K562 (cell line): ENCODE results near the gene MLLT6. TPM values are rescaled to one million over a fixed set of nuclear protein-coding genes. Genes with fewer than 3 reads are reported as not detected.
A peak's percentile ranks its signal among the peaks of the same experiment; 100 is the strongest.

Experiments
- CBX8 ChIP-seq: fragments of 200-600 bp; sonication (generic); IDR thresholded peaks from 2 replicates; pipeline ENCODE4 v1.6.1; 2012; ENCODE audit warnings: borderline replicate concordance, mixed run types, low read depth, mild to moderate bottlenecking, moderate library complexity, mixed read lengths, low read length, control low read depth, inconsistent platforms; ENCODE audit not compliant: poor library complexity, severe bottlenecking; ENCODE audit errors: extremely low read depth
- CTBP1 ChIP-seq: fragments of 450-650 bp; IDR thresholded peaks from 2 replicates; pipeline ENCODE4 v1.6.1; 2016; ENCODE audit warnings: borderline replicate concordance
- ELF4 ChIP-seq: fragments of 450-650 bp; formaldehyde crosslinking; IDR thresholded peaks from 2 replicates; pipeline ENCODE4 v1.4.0; 2022; ENCODE audit warnings: missing genetic modification characterization
- FOXA3 ChIP-seq, 2 experiments: fragments of 450-650 bp in 1 of 2; sonication (generic) in 1 of 2; formaldehyde crosslinking; IDR thresholded peaks in 1 of 2; conservative IDR thresholded peaks in 1 of 2; 2 replicates each; pipeline versions ENCODE4 v1.4.0 to v1.8.0; 2020 to 2022; ENCODE audit warnings: mild to moderate bottlenecking in 2 of 2, missing genetic modification reagents in 1 of 2
- GATAD2A ChIP-seq: fragments of 450-650 bp; IDR thresholded peaks from 2 replicates; pipeline ENCODE4 v1.6.1; 2017
- GTF2A2 ChIP-seq: IDR thresholded peaks from 2 replicates; pipeline ENCODE4 v1.6.1; 2016; ENCODE audit warnings: mild to moderate bottlenecking, missing genetic modification characterization, missing compliant biosample characterization
- HMBOX1 ChIP-seq: sonication (generic); IDR thresholded peaks from 2 replicates; pipeline ENCODE4 v1.6.1; 2016
- HSF4 ChIP-seq: fragments of 250-450 bp; sonication (Bioruptor Pico); IDR thresholded peaks from 2 replicates; pipeline ENCODE4 v2.1.2; 2022; ENCODE audit warnings: mild to moderate bottlenecking, moderate library complexity, borderline replicate concordance
- L3MBTL2 ChIP-seq: fragments of 450-650 bp; IDR thresholded peaks from 2 replicates; pipeline ENCODE4 v1.6.1; 2016; ENCODE audit warnings: mild to moderate bottlenecking, moderate library complexity
- MCM5 ChIP-seq: fragments of 450-650 bp; IDR thresholded peaks from 2 replicates; pipeline ENCODE4 v1.6.1; 2016; ENCODE audit warnings: low read depth
- NCOA1 ChIP-seq: fragments of 450-650 bp; IDR thresholded peaks from 2 replicates; pipeline ENCODE4 v1.6.1; 2016; ENCODE audit warnings: low read depth
- OTX1 ChIP-seq: fragments of 450-650 bp; formaldehyde crosslinking; IDR thresholded peaks from 2 replicates; pipeline ENCODE4 v1.4.0; 2022; ENCODE audit warnings: mild to moderate bottlenecking
- POLR2G ChIP-seq: fragments of 200-400 bp; formaldehyde crosslinking; IDR thresholded peaks from 2 replicates; pipeline ENCODE4 v1.6.1; 2017; ENCODE audit warnings: low read depth, mild to moderate bottlenecking, antibody characterized with exemption, low read length, moderate library complexity
- RBM39 ChIP-seq: fragments of 200-400 bp; formaldehyde crosslinking; optimal IDR thresholded peaks from 2 replicates; pipeline ENCODE3; 2018; ENCODE audit warnings: low read depth, low read length
- TARDBP ChIP-seq: fragments of 450-650 bp; IDR thresholded peaks from 2 replicates; pipeline ENCODE4 v1.6.1; 2016
- WHSC1 ChIP-seq: IDR thresholded peaks from one replicate; pipeline ENCODE4 v1.6.1; 2012; ENCODE audit warnings: low read length, control low read depth, inconsistent platforms
- ZC3H8 ChIP-seq: fragments of 450-650 bp; IDR thresholded peaks from 2 replicates; pipeline ENCODE4 v1.6.1; 2017
- ZNF143 ChIP-seq: sonication (generic); formaldehyde crosslinking; IDR thresholded peaks from 2 replicates; pipeline ENCODE4 v1.9.0; 2022; ENCODE audit warnings: mild to moderate bottlenecking, missing genetic modification reagents
- ZNF197 ChIP-seq: fragments of 200-800 bp; sonication (Bioruptor generic); IDR thresholded peaks from 2 replicates; pipeline ENCODE4 v1.6.1; 2016; ENCODE audit warnings: low read depth, missing genetic modification characterization, missing compliant biosample characterization
- ZNF274 ChIP-seq: IDR thresholded peaks from 2 replicates; pipeline ENCODE4 v1.6.1; 2011; ENCODE audit warnings: low read depth, mild to moderate bottlenecking, low read length, moderate library complexity, borderline replicate concordance
- ZNF41 ChIP-seq: fragments of 250-450 bp; sonication (Bioruptor Pico); conservative IDR thresholded peaks from 2 replicates; pipeline ENCODE4 v1.4.0; 2020; ENCODE audit warnings: mild to moderate bottlenecking
- ZNF639 ChIP-seq, 2 experiments: fragments of 200-800 bp in 1 of 2; sonication (Bioruptor generic) in 1 of 2; sonication (generic) in 1 of 2; formaldehyde crosslinking in 1 of 2; IDR thresholded peaks in 1 of 2; conservative IDR thresholded peaks in 1 of 2; 2 replicates each; pipeline versions ENCODE4 v1.5.0 to v1.6.1; 2016 to 2020; ENCODE audit warnings: missing compliant biosample characterization in 1 of 2, missing genetic modification characterization in 1 of 2, missing genetic modification reagents in 1 of 2
- polyA plus RNA-seq, 8 experiments: library from polyadenylated mRNA; depleted of rRNA in 4 of 8; stranded (reverse) in 5 of 8; unstranded in 3 of 8; fragments of >200 nt; fragmentation: Nextera tagmentation in 2 of 8; fragmentation: Illumina TruSeq in 1 of 8; extraction: Ambion mirVana in 2 of 8; extraction: Trizol in 1 of 8; gene quantifications; 2 replicates each; pipeline versions ENCODE4 v1.2.1 to v1.2.3, GENCODE V29; 2011 to 2014; ENCODE audit warnings: inconsistent platforms in 1 of 8, missing spikeins in 1 of 8
- total RNA-seq, 7 experiments: library from RNA; depleted of rRNA in 6 of 7; stranded (reverse); fragments of >200 nt in 6 of 7; fragmentation: Illumina TruSeq in 2 of 7; extraction: Trizol in 2 of 7; gene quantifications; 2 replicates each; pipeline versions ENCODE4 v1.2.1 to v1.2.3, GENCODE V29; 2011 to 2021; ENCODE audit warnings: low replicate concordance in 1 of 7
- TF ChIP-seq, protein P1 (sequence below): fragments of 250-450 bp; sonication (Bioruptor Pico); IDR thresholded peaks from 2 replicates; pipeline ENCODE4 v1.9.0; 2021; ENCODE audit warnings: mild to moderate bottlenecking
- TF ChIP-seq, protein P2 (sequence below): fragments of 450-650 bp; IDR thresholded peaks from 2 replicates; pipeline ENCODE4 v1.6.1; 2016; ENCODE audit warnings: antibody characterized with exemption

The MLLT6 gene
- total and polyA plus RNA-seq, 9 of the 15 experiments (the other 6 are each of a cell fraction or from before 2014, with no cell fraction given) = 3.1 to 71.7 (median 30.0) TPM

DNA sequence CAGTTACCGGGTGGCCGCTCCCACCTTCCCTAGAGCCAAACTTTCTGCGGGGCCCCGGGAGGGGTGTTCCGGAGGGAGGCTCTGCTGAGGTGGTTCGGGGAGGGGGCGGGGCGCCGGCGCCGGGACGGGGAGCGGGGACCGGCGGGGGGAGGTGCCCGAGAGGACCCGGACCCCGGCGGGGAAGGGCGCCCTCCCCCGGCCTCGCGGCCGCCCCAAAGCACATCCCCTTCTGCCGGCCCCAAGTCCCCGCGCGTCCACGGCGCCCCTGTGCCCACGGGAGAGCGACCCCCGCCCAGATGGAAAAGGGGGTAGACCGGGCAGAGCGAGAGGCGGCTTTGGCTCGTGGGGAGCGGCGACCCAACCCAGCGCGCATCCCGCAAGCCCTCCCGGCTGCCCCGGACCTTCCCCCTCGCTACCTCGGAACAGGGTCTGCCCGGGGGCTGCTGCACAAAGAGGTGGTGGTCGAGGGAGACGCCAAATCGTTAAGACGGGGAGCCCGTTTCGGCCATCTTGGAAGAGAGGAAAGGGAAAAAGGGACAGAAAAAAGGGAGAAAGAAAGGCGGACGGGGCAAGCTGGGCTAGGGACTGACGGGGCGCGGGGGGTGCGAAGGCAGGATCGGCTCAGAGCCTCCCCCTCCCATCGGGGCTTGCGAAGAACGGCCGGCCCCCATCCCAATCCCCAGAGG is 42.5 kb downstream of the MLLT6 start (continued):
- TF ChIP-seq ZNF197 (CRISPR knock-in tag) = no peak
- TF ChIP-seq OTX1 (CRISPR knock-in tag) = peak; percentile 31; the same call in 1 of the 2 replicates
- TF ChIP-seq CBX8 = no peak
- TF ChIP-seq POLR2G = peak; percentile 66
- TF ChIP-seq ZNF143 (CRISPR knock-in tag) = no peak
- TF ChIP-seq, protein P1, sequence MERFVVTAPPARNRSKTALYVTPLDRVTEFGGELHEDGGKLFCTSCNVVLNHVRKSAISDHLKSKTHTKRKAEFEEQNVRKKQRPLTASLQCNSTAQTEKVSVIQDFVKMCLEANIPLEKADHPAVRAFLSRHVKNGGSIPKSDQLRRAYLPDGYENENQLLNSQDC (CRISPR knock-in tag) = no peak
- no peak for TF ChIP-seq WHSC1
- TF ChIP-seq NCOA1 = no peak
- peak; percentile 24; the same call in 1 of the 2 replicates for TF ChIP-seq CTBP1
- no peak for TF ChIP-seq FOXA3 (CRISPR knock-in tag; conservative IDR thresholded peaks at IDR 0.05 in 1 of 2, IDR thresholded peaks at IDR 0.05 in 1 of 2)
- no peak for TF ChIP-seq ZNF274
- TF ChIP-seq, protein P2, sequence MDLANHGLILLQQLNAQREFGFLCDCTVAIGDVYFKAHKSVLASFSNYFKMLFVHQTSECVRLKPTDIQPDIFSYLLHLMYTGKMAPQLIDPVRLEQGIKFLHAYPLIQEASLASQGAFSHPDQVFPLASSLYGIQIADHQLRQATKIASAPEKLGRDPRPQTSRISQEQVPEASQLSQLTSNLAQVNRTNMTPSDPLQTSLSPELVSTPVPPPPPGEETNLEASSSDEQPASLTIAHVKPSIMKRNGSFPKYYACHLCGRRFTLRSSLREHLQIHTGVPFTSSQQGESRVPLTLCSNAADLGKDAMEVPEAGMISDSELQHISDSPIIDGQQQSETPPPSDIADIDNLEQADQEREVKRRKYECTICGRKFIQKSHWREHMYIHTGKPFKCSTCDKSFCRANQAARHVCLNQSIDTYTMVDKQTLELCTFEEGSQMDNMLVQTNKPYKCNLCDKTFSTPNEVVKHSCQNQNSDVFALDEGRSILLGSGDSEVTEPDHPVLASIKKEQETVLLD = peak; percentile 63
- TF ChIP-seq ELF4 (CRISPR knock-in tag) = 0 out of 2 replicates have a peak, but pooled peaks have one; percentile 23
- no peak for TF ChIP-seq MCM5
- TF ChIP-seq ZNF41 = no peak
- TF ChIP-seq ZNF639 (CRISPR knock-in tag; conservative IDR thresholded peaks at IDR 0.05 in 1 of 2, IDR thresholded peaks at IDR 0.05 in 1 of 2) = 0 out of 4 replicates have a peak, but pooled peaks of 1 of the 2 experiments have one; percentile 24
- no peak for TF ChIP-seq L3MBTL2
- TF ChIP-seq GTF2A2 (tag) = no peak
- peak; percentile 79; the same call in 1 of the 2 replicates for TF ChIP-seq TARDBP
- TF ChIP-seq HSF4 (CRISPR knock-in tag) = no peak
- 0 out of 2 replicates have a peak, but pooled peaks have one; percentile 68 for TF ChIP-seq GATAD2A
- TF ChIP-seq RBM39 = no peak
- TF ChIP-seq ZC3H8 = 0 out of 2 replicates have a peak, but pooled peaks have one; percentile 55
- TF ChIP-seq HMBOX1 = no peak
